Muscle of leg (tissue), 11 donors: ENCODE measurements around the gene THY1. TPM values are rescaled to one million over a fixed set of nuclear protein-coding genes. Genes with fewer than 3 reads are reported as not detected.

Experiments used
- DNase-seq: peaks from one replicate; pipeline ENCODE4 v3.0.0; 2013
- H3K27ac ChIP-seq: one replicate; pipeline ENCODE4 v1.5.1; 2013; ENCODE audit warnings: mild to moderate bottlenecking, low read length, control low read depth
- H3K27me3 ChIP-seq: one replicate; pipeline ENCODE4 v1.6.1; 2013; ENCODE audit warnings: low read length; ENCODE audit not compliant: control insufficient read depth, insufficient read depth
- H3K36me3 ChIP-seq: one replicate; pipeline ENCODE4 v1.6.1; 2013; ENCODE audit warnings: low read length; ENCODE audit not compliant: control insufficient read depth, insufficient read depth
- H3K4me1 ChIP-seq: one replicate; pipeline ENCODE4 v1.6.1; 2013; ENCODE audit warnings: low read length; ENCODE audit not compliant: control insufficient read depth, insufficient read depth
- H3K4me3 ChIP-seq: one replicate; pipeline ENCODE4 v1.5.1; 2013; ENCODE audit warnings: low read length, control low read depth
- H3K9me3 ChIP-seq: replicated peaks from 2 replicates; pipeline ENCODE4 v1.6.1; 2013; ENCODE audit warnings: low read depth, low read length; ENCODE audit not compliant: control insufficient read depth
- WGBS: methylation state at CpG from one replicate; pipeline ENCODE4 v1.1.5; 2013; ENCODE audit warnings: missing lambda C conversion rate; ENCODE audit not compliant: insufficient coverage; 5-methylcytosine and 5-hydroxymethylcytosine counted together
- polyA plus RNA-seq, 8 donors: library from polyadenylated mRNA; unstranded; fragments of 120-200 nt; gene quantifications; one replicate each; pipeline versions ENCODE4 v1.2.1 to v1.2.3, GENCODE V29; 2013; ENCODE audit warnings: inconsistent platforms in 1 of 8, low replicate concordance in 1 of 8; ENCODE audit not compliant: insufficient read length in 8 of 8, insufficient read depth in 1 of 8
- total RNA-seq: library from RNA; stranded (reverse); fragments of 120-200 nt; gene quantifications from one replicate; pipeline ENCODE4 v1.2.4, GENCODE V29; 2013

The THY1 gene
- total and polyA plus RNA-seq, 9 donors: 89.3 to 202 (median 161) TPM

- H3K9me3 ChIP-seq: no peaks in the 10 kb centered on the region
- H3K4me3 ChIP-seq: no peak overlapping the region
- H3K36me3 ChIP-seq: no peaks in the 10 kb centered on the region
- peaks cover 22% of the 10 kb centered on the region for H3K4me1 ChIP-seq
- peak; percentile 78 for DNase-seq
- H3K27me3 ChIP-seq: no peaks in the 10 kb centered on the region
- no CpG with 5 or more reads among the region's 1 CpG for WGBS
- peak overlapping the region; percentile 66 for H3K27ac ChIP-seq
Measured at GRCh38 chr11:119433358-119433725, 10.4 kb upstream of the THY1 start.

DNA sequence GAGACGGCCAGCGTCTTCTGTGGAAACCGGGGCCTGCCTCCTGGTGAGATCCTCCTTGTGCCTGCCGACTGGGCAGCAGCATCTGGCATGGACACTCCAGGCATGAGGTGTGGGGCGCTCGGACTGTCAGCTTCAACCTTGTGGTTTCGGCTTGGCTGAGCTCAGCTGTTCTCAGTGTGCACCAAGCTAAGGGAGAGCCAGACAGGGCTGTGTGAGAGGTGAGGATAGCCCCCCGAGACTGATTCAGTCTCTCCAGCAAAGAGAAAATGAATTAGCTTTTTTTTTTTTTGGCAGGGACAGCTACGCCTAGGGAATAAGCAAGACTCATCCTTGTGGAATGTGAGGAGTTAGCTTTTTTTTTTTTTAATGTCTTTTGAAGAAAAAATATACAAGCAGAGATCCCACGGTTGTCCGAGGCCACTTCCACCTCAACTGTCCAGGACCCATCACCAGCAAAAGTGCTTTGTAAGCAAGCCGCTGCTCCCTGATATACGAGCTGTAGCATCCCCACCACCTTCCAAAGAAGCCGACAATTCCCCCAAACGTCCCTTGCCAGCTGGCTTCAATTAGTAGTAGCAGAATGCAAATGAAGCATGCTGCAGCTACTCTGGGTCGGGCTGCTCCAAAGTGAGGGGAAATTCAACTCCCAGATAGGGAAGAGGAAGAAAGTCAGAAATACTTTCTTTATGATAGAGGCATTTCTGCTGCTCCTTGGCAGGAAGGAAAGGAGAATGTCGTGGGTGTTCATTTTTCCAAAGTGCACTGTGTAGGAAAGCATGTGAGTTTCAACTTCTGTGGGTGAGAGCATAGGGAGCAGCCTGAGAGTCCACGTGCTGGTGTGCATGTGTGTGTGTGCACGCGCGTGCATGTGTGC lies 9.7 kb upstream of the THY1 start:
- peak; percentile 94 for DNase-seq

GRCh38 chr11:119431523-119431922 lies 8.6 kb upstream of the THY1 start:
- no peaks in the 10 kb centered on the region for H3K36me3 ChIP-seq
- no peak overlapping the region for H3K4me3 ChIP-seq
- H3K9me3 ChIP-seq: no peaks in the 10 kb centered on the region
- DNase-seq: no peak
- no peaks in the 10 kb centered on the region for H3K27me3 ChIP-seq
- WGBS: 83% methylated on average over 7 of the region's 7 CpGs
- peaks cover 22% of the 10 kb centered on the region for H3K4me1 ChIP-seq
- no peak overlapping the region for H3K27ac ChIP-seq

More for the DNA sequence above, 9.7 kb upstream of the THY1 start:
- Histone ChIP-seq H3K4me3 (no peak overlapping the region), H3K4me1 (peaks cover 22% of the 10 kb centered on the region), H3K36me3 (no peaks in the 10 kb centered on the region), H3K27ac (peak overlapping the region; percentile 66), H3K9me3 (no peaks in the 10 kb centered on the region), H3K27me3 (no peaks in the 10 kb centered on the region)
- WGBS: 12% methylated on average over 10 of the region's 21 CpGs

GRCh38 chr11:119427279-119427678 lies 4.3 kb upstream of the THY1 start:
- Histone ChIP-seq H3K27ac (no peak overlapping the region), H3K36me3 (no peaks in the 10 kb centered on the region), H3K9me3 (no peaks in the 10 kb centered on the region), H3K4me3 (no peak overlapping the region), H3K4me1 (peaks cover 10% of the 10 kb centered on the region), H3K27me3 (peaks cover 12% of the 10 kb centered on the region)
- WGBS: 78% methylated on average over 3 of the region's 5 CpGs
- DNase-seq: no peak

GRCh38 chr11:119426142-119426541 lies 3.2 kb upstream of the THY1 start:
- Histone ChIP-seq H3K9me3 (no peaks in the 10 kb centered on the region), H3K27ac (no peak overlapping the region), H3K4me3 (no peak overlapping the region), H3K27me3 (peaks cover 21% of the 10 kb centered on the region), H3K36me3 (no peaks in the 10 kb centered on the region), H3K4me1 (peaks cover 15% of the 10 kb centered on the region)
- no peak for DNase-seq
- 53% methylated on average over 3 of the region's 4 CpGs for WGBS

GRCh38 chr11:119424775-119425174 lies 1.8 kb upstream of the THY1 start:
- peak; percentile 37 for DNase-seq

DNA sequence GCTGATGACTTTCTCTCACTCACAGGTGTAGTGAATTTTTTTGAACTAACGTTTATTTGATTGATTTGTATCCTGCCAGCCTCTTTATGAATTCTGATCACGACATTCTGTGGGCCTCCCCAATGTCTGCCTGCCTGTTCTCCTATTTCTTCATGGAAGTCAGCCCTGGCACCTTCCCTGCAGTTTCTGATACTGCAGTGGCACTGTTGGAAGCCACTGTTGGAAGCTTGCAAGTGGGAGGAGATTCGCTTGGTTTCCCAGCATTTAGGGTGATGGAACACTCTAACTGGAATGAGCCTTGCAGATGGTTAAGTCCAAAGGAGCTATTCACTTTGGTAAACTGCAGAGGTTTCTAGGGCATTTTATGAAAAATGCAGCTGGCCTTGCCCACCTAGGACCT lies 1.3 kb upstream of the THY1 start:
- Histone ChIP-seq H3K9me3 (no peaks in the 10 kb centered on the region), H3K4me3 (no peak overlapping the region), H3K36me3 (peaks cover 16% of the 10 kb centered on the region), H3K27me3 (peaks cover 31% of the 10 kb centered on the region), H3K4me1 (peaks cover 26% of the 10 kb centered on the region), H3K27ac (no peak overlapping the region)
- DNase-seq: no peak
- WGBS: 88% methylated on average over 2 of the region's 3 CpGs

More at GRCh38 chr11:119424775-119425174, 1.8 kb upstream of the THY1 start:
- no peak overlapping the region for H3K27ac ChIP-seq
- no peak overlapping the region for H3K4me3 ChIP-seq
- no peaks in the 10 kb centered on the region for H3K9me3 ChIP-seq
- H3K4me1 ChIP-seq: peaks cover 26% of the 10 kb centered on the region
- peaks cover 11% of the 10 kb centered on the region for H3K36me3 ChIP-seq
- WGBS: 52% methylated on average over 2 of the region's 2 CpGs
- peaks cover 31% of the 10 kb centered on the region for H3K27me3 ChIP-seq

- Histone ChIP-seq H3K9me3 (no peaks in the 10 kb centered on the region), H3K36me3 (peaks cover 18% of the 10 kb centered on the region), H3K27ac (peak overlapping the region; percentile 70), H3K4me1 (peaks cover 26% of the 10 kb centered on the region), H3K4me3 (peak overlapping the region; percentile 53), H3K27me3 (peaks cover 34% of the 10 kb centered on the region)
- WGBS: 49% methylated on average over 4 of the region's 14 CpGs
- peak; percentile 48 for DNase-seq
Measured at GRCh38 chr11:119423509-119424254, 710 bp upstream of the THY1 start.

DNA sequence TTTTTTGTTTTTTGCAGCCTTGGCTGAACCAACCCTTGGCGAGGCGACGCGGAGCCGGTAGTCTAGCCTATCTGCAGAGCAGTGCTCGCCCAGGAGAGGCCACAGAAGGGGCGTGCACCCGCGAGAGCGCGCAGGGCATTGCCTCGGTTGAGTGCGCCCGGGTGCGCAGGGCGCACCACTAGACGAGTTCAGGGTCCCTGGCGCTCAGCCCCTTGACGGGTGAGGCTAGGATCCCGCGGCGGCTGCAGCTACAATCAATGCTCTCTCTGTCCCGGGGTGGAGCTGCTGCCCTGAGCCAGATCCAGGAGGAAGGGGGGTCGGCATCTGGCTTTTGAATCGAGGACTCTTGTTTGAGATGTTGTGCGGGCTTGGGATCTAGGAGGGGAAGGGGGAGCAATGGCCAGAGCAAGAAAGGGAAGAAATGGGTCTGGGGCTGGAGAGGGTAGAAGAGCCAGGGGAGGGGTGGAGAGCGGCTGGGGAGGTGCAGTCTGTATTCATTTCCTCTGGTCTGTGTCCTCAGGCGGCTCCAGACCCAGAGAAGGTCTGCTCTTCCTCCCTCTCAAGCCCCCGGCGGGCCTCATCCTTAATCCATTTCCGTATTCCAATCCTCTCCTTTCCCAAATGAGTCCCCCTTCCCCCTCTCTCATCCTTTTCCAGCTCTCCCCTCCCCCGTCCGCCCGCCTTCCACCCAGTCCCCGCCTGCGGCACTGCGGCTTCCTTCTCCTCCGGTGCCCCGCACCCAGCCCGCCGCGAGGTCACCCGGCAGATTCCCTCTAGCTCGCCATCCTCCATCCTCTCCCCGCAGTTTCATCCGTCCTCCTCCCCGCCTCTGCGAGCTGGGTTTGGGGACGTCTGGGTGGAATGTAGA lies 797 bp downstream of the THY1 start:
- under 1% methylated on average over 39 of the region's 49 CpGs for WGBS
- no peaks in the 10 kb centered on the region for H3K9me3 ChIP-seq
- DNase-seq: peak; percentile 74
- peaks cover 34% of the 10 kb centered on the region for H3K27me3 ChIP-seq
- H3K4me3 ChIP-seq: peak overlapping the region; percentile 53
- peaks cover 18% of the 10 kb centered on the region for H3K36me3 ChIP-seq
- peaks cover 39% of the 10 kb centered on the region for H3K4me1 ChIP-seq
- H3K27ac ChIP-seq: peak overlapping the region; percentile 80
